ENCODE results near the gene RAD21L1. TPM values are rescaled to one million over a fixed set of nuclear protein-coding genes. Genes with fewer than 3 reads are reported as not detected.
"Not testable (repeated sequence)": the region's sequence is repeated elsewhere in the genome, so short reads cannot be mapped to it uniquely, and the experiment has no call there.

The RAD21L1 gene
- total and polyA plus RNA-seq, 2 of the 8 experiments (the other 6 are each of a cell fraction or from before 2014, with no cell fraction given) = 0.06 to 0.26 TPM

- not testable (repeated sequence) for H3K27me3 ChIP-seq (replicated peaks in 1 of 4; ENCODE audit: control insufficient read depth in 3 of 4, extremely low read depth in 1 of 4, insufficient read depth in 3 of 4, low read length in 3 of 4); H2BK20ac ChIP-seq (ENCODE audit: low read length); H3K9me3 ChIP-seq (ENCODE audit: insufficient read depth in 2 of 2, low read depth in 1 of 2, low read length in 1 of 2); H4K20me1 ChIP-seq (replicated peaks in 1 of 2; ENCODE audit: control insufficient read depth in 1 of 2, insufficient read depth in 2 of 2, low read length in 2 of 2); FAIRE-seq; H2BK15ac ChIP-seq (ENCODE audit: low read length); H2BK5ac ChIP-seq (ENCODE audit: low read depth, low read length); H2AK5ac ChIP-seq (ENCODE audit: low read depth, low read length); H3K23ac ChIP-seq (ENCODE audit: insufficient read length); H3K9ac ChIP-seq (replicated peaks in 1 of 4; ENCODE audit: extremely low read depth in 1 of 4, low read depth in 3 of 4, low read length in 3 of 4); H3K4me3 ChIP-seq (ENCODE audit: extremely low read depth in 1 of 4, insufficient read depth in 2 of 4, low read depth in 3 of 4, low read length in 4 of 4); H3K36me3 ChIP-seq (ENCODE audit: control insufficient read depth in 2 of 4, insufficient read depth in 4 of 4, low read length in 3 of 4); H4K8ac ChIP-seq (ENCODE audit: extremely low read depth, insufficient read depth, low read length); DNase-seq (ENCODE audit: low read depth in 1 of 2, low spot score in 2 of 2); H3K18ac ChIP-seq (ENCODE audit: extremely low read depth, low read length); H3K23me2 ChIP-seq (ENCODE audit: low read depth, low read length); H3K79me2 ChIP-seq (ENCODE audit: control insufficient read depth in 1 of 2, insufficient read depth in 2 of 2, low read length in 2 of 2); H3K14ac ChIP-seq (ENCODE audit: insufficient read length); H3K56ac ChIP-seq (replicated peaks; ENCODE audit: insufficient read length, low read depth, low read length); H3K4me2 ChIP-seq (ENCODE audit: insufficient read depth in 1 of 2, low read depth in 2 of 2, low read length in 2 of 2); H3K4ac ChIP-seq (replicated peaks; ENCODE audit: insufficient read length, low read depth, low read length); H2BK120ac ChIP-seq (replicated peaks; ENCODE audit: low read depth, low read length); H2AFZ ChIP-seq (ENCODE audit: low read length); H4K91ac ChIP-seq (replicated peaks; ENCODE audit: insufficient read length, low read length); H2BK12ac ChIP-seq (ENCODE audit: low read depth, low read length); H3K79me1 ChIP-seq (ENCODE audit: low read depth, low read length); H3K27ac ChIP-seq (ENCODE audit: low read depth, low read length); H4K5ac ChIP-seq (ENCODE audit: insufficient read length, low read depth, low read length)
- WGBS, 2 experiments (ENCODE audit: extremely low coverage in 1 of 2, insufficient coverage in 1 of 2, insufficient read length in 1 of 2, insufficient replicate concordance in 2 of 2, low coverage in 1 of 2, low lambda C conversion rate in 2 of 2, missing lambda C conversion rate in 1 of 2) = 85% methylated on average over 19 of the region's 19 CpGs; no CpG with 5 or more reads in 1 of the 2 experiments
- peaks cover 0 to 10% (median 0%) of the 10 kb centered on the region in 4 experiments; a peak in 3 of 7 replicates for H3K4me1 ChIP-seq (replicated peaks in 1 of 4; ENCODE audit: control insufficient read depth in 3 of 4, insufficient read depth in 4 of 4, low read length in 3 of 4)
- ChIA-PET POLR2A (ENCODE audit: partially characterized antibody) (interaction anchor here (1.2 to 1.3 kb wide), 2 partner anchors 9 to 21 kb away, joined by 4 read pairs; no protein-coding TSS in a partner anchor), CTCF (ENCODE audit: partially characterized antibody) (interaction anchor here (0.6 to 1.1 kb wide), 2 partner anchors 22 to 163 kb away, joined by 3 read pairs; no protein-coding TSS in a partner anchor)
Measured at GRCh38 chr20:1216527-1217427, 9.1 kb upstream of the RAD21L1 start.

Data from H1 (cell line).